ENCODE measurements around the gene C10orf71. TPM values are rescaled to one million over a fixed set of nuclear protein-coding genes. Genes with fewer than 3 reads are reported as not detected.

C10orf71 gene
- total RNA-seq, 1 donor = not detected

DNA sequence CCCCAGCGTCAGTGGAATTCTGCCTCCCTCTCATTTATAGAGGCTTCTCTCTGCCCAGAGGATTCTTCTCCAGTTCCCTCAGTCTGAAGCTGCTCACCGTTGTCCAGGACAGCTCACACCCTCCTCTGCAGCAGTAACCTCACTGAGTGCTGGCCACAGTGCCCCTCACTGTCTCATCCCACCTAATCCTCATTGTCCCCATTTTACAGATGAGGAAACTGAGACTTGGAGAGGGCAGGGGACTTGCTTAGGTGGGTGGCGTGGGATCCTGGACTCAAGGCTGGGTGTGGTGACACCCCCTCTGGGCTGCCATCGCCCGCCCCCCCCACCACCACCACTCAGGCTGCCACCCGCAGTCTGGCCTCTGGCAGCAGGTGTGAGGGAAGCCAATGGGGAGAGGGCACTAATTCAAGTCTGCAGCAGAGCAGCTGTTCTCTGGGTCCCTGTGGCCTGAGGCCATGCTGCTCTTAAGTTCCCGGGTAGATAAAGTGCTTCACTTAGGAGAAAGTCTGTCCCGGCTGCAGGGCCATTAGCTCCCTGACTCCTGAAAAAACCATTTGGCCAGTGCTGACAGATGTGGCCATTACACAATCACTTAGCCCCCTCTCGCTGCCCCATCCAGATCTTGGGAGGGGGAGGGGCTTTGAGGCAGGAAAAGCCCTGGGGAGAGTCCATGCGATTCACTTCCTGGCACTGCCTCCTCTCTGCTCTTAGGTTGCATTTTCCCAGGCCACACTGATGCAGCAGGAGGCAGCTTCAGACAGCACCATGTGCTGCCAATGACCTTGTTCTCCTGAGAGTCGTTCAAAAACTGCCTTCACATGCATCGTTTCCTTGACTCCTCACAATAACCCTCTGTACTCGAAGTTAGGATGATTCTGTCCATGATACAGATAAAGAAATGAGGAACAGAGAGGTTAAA is 60.6 kb downstream of the C10orf71 start:
- H3K27me3 ChIP-seq (ENCODE audit: insufficient read depth, low read length) = no peaks in the 10 kb centered on the region
- peaks cover 31% of the 10 kb centered on the region for H3K4me1 ChIP-seq (ENCODE audit: insufficient read depth, low read length)
- H3K4me3 ChIP-seq (ENCODE audit: low read length) = no peak overlapping the region
- H3K9me3 ChIP-seq (ENCODE audit: low read depth, low read length) = no peaks in the 10 kb centered on the region

DNA sequence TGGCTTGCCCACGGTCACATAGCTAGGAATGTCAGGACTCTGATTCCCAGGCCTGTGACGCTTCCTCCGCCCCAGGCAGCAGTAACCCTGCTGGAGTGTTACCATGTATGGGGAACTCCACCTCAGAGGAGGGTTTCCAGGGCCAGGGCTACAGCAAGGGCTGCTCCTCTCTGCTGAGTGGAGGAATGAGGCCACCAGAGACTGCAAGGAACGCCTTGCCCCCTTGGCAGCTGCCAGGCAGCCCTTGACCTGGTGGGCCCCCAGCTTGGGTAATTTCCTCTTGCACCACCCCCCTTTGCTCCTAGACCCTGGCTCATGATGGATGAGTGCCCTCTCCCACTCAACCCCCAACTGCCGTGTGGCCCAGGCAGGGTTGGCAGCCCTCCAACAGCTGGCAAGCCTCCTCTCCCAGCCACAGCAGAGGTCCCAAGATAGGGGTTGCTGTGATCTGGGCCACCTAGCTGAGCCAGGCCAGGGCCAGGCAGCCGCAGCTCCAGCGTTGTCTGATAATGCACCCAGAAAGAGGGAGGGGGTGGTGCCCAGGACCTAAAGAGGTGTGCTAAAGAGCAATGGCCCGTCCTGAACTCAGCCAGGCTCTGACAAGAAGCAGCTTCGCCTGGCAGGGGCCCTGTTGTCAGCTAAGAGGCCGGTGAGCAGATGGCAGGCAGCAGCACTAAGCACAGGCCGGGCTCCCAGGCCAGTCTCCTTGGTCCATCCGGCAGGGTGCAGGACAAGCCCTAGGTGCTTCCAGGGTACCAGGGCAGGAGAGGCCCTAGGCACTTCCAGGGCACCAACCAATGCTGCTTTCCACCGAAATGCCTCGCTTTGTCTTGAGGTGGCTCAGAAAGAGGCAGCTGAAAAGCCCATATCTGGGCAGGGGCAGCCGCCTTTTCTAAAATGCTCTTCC is 61.6 kb downstream of the C10orf71 start:
- Histone ChIP-seq H3K4me3 (ENCODE audit: low read length) (no peak overlapping the region), H3K4me1 (ENCODE audit: insufficient read depth, low read length) (peaks cover 31% of the 10 kb centered on the region)

DNA sequence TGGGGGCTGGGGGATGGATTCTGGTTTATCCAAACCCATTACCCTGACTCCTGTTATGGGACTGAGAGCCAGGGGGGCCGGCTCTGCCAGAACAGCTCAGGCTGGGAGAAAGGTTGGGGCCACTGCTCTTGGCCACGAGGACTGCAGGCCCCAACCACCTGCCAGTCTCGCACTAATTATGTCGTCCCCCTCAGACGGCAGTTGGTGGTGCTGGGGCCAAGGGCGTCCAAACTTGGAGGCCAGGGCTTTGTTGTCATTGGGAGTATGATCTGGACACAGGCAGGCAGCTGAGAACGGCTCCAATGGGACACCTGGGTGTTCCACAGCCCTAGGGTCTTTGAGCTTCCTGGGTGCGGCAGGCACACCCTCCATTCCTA is 62.2 kb downstream of the C10orf71 start:
- no peaks in the 10 kb centered on the region for H3K27me3 ChIP-seq (ENCODE audit: insufficient read depth, low read length)
- no peaks in the 10 kb centered on the region for H3K9me3 ChIP-seq (ENCODE audit: low read depth, low read length)

More for the DNA sequence above, 61.6 kb downstream of the C10orf71 start:
- no peaks in the 10 kb centered on the region for H3K9me3 ChIP-seq (ENCODE audit: low read depth, low read length)
- no peaks in the 10 kb centered on the region for H3K27me3 ChIP-seq (ENCODE audit: insufficient read depth, low read length)

DNA sequence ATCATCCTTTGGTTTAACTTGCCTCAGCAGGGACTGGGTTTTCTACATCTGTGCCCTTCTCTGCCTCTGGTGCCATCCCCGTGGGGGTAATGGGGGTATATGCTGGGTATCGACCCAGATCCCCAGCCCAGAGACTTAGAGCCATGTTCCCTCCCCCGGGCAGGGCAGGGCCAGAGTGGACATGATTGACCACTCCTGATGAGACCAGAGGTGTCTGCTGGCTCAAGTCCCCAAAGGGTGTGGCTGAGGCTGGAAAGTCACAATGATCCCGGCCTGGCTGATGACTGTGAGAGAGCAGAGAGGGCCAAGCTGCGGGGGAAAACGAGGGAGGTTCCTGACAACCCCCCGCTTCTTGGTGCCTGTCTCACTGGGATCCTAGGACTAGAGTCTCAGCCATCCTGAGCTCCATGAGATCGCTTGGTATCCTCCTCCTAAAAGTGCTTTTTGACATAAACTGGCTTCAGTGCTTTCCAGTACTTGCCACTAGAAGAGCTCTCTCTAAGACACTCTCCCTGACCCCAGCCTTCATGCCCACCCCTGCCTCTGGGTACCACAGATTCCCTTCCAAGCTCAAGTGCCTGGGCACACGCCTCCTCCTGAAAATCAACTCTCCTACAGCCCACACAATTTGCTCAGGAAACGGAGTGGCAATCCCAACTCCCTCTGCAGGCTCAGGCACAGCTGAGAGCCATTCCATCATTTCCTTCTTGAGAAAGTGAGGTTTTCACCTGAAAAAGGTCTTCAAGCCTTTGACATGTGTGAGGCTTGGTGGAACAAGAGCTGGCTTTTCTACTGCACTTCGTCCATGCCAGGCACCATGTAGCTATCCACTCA is 63.0 kb downstream of the C10orf71 start:
- no peak overlapping the region for H3K4me3 ChIP-seq (ENCODE audit: low read length)
- peaks cover 31% of the 10 kb centered on the region for H3K4me1 ChIP-seq (ENCODE audit: insufficient read depth, low read length)
- no peaks in the 10 kb centered on the region for H3K9me3 ChIP-seq (ENCODE audit: low read depth, low read length)
- no peaks in the 10 kb centered on the region for H3K27me3 ChIP-seq (ENCODE audit: insufficient read depth, low read length)

More for the DNA sequence above, 62.2 kb downstream of the C10orf71 start:
- peaks cover 31% of the 10 kb centered on the region for H3K4me1 ChIP-seq (ENCODE audit: insufficient read depth, low read length)
- H3K4me3 ChIP-seq (ENCODE audit: low read length) = no peak overlapping the region

DNA sequence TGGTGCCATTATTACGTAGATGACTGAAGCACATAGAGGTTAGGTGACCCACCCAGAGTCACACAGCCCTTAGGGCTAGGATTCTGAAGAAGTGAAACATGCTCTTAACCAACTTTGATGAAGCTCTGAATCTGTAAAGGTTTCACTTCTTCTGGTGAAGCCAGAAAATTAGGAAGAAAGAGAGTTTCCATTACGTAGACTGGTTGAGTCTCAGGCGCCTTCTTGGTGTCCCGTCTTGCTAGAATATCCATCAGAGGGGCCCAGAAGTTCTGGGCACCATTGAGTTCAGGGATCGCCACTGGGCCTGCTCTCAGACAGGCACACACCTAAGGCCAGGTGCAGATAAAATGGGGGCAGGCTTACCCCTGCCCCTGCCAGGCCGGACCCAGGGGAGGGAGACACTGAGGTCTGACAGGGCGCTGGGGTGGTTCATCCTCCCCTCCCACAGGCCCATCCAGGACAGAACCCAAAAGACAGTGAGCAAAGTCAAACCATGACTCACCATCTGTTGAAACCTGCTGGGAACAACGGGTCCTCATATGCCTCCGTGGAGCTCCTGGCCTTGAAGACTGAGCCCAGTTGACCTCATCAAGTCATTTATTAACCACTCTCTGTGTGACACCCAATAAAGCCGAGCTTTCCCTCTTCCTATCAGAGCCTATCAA is 63.8 kb downstream of the C10orf71 start:
- Histone ChIP-seq H3K9me3 (ENCODE audit: low read depth, low read length) (no peaks in the 10 kb centered on the region), H3K4me3 (ENCODE audit: low read length) (no peak overlapping the region), H3K4me1 (ENCODE audit: insufficient read depth, low read length) (peaks cover 27% of the 10 kb centered on the region), H3K27me3 (ENCODE audit: insufficient read depth, low read length) (no peaks in the 10 kb centered on the region)

DNA sequence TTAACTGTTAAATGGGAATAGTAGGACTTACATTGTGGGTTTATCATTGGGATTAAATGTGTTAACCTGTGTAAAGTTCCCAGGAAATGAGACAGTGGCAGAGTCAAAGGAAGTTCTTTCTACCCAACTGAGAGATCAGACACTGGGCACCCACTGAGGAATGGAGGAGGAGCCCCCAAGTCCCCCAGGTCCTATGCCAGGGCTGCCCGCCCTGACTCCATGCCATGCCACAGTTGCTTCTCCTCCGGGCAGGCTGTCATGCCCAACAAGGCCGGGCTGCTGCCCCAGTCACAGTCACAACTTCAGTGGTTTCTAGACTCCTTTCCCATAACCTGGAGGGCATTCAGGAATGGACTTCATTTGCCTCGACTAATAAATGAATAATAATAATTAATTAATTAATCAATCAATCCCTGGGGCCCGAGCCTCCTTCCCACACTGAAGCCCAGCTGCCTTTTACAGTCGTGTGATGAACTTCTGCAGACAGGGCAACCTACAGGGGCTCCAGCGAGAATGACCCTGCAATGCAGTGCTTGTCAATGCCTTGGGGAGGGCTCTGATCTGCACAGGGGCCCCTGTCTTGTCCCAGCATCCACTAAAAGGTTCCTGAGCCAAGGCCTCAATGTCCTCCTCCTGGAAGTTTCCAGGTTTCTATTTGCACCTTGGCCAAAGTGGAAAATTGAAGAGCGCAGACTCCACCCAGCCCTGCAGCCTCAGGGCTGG is 64.5 kb downstream of the C10orf71 start:
- Histone ChIP-seq H3K27me3 (ENCODE audit: insufficient read depth, low read length) (no peaks in the 10 kb centered on the region), H3K4me1 (ENCODE audit: insufficient read depth, low read length) (peaks cover 25% of the 10 kb centered on the region), H3K9me3 (ENCODE audit: low read depth, low read length) (no peaks in the 10 kb centered on the region), H3K4me3 (ENCODE audit: low read length) (no peak overlapping the region)

DNA sequence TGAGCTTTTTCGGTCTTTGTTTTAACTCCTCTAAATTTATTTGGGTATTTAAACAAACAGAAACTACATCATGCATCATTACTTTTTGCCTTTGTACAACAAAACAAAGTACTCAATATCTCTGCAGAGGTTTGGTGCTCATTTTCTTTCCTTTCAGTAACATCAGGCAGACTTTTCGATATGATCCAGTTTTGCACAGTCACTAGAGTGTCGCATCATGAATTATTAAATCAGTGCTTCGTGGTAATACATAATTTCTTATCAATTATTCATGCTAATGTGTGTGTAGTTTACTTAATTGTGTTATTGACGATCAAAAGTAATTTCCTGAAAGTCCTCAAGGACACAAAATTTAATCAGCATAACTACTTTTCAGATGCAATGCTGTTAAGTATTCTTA is 65.1 kb downstream of the C10orf71 start:
- H3K4me1 ChIP-seq (ENCODE audit: insufficient read depth, low read length) = peaks cover 25% of the 10 kb centered on the region
- no peak overlapping the region for H3K4me3 ChIP-seq (ENCODE audit: low read length)

DNA sequence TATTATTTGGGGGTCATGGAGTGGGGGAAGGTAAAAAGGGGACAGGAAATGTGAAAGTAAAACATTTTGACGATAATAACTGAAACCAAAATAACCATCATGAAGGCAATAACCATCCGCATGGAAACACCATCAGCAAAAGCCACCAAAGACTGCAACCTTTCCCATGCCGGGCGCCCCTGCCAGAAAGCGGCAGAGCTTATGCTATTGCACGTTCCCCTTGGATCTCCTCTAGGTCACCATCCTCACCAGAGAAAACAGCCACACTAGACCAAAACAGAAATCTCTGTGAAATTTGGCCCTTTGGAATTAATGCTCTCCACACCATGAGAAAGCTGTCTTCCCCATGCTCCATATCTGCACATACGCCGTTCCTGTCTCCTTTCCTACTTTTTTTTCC is 65.8 kb downstream of the C10orf71 start:
- H3K9me3 ChIP-seq (ENCODE audit: low read depth, low read length) = no peaks in the 10 kb centered on the region
- no peak overlapping the region for H3K4me3 ChIP-seq (ENCODE audit: low read length)
- H3K4me1 ChIP-seq (ENCODE audit: insufficient read depth, low read length) = peaks cover 20% of the 10 kb centered on the region
- no peaks in the 10 kb centered on the region for H3K27me3 ChIP-seq (ENCODE audit: insufficient read depth, low read length)

More for the DNA sequence above, 65.1 kb downstream of the C10orf71 start:
- H3K9me3 ChIP-seq (ENCODE audit: low read depth, low read length) = no peaks in the 10 kb centered on the region
- no peaks in the 10 kb centered on the region for H3K27me3 ChIP-seq (ENCODE audit: insufficient read depth, low read length)

DNA sequence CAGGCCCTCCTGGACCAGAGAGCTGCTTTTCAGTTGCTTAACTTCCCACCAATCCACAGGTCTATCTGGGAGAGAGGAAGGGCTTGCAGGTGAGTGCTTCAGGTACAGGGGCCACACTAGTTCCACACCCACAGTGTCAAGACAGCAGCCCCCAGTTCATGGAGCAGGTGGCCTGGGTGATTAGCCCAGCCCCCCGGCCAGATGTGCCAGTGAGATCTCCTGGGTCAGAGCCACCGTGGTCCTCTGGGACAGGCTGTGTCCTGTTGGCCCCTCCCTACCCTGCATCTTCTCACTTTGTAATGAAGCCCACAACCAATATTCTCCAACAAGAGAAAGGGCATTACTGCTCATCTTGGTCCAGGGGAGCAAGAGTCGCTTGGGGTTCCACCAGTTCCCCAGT is 66.3 kb downstream of the C10orf71 start:
- no peak overlapping the region for H3K4me3 ChIP-seq (ENCODE audit: low read length)
- H3K9me3 ChIP-seq (ENCODE audit: low read depth, low read length) = no peaks in the 10 kb centered on the region
- H3K4me1 ChIP-seq (ENCODE audit: insufficient read depth, low read length) = peaks cover 14% of the 10 kb centered on the region
- H3K27me3 ChIP-seq (ENCODE audit: insufficient read depth, low read length) = no peaks in the 10 kb centered on the region

DNA sequence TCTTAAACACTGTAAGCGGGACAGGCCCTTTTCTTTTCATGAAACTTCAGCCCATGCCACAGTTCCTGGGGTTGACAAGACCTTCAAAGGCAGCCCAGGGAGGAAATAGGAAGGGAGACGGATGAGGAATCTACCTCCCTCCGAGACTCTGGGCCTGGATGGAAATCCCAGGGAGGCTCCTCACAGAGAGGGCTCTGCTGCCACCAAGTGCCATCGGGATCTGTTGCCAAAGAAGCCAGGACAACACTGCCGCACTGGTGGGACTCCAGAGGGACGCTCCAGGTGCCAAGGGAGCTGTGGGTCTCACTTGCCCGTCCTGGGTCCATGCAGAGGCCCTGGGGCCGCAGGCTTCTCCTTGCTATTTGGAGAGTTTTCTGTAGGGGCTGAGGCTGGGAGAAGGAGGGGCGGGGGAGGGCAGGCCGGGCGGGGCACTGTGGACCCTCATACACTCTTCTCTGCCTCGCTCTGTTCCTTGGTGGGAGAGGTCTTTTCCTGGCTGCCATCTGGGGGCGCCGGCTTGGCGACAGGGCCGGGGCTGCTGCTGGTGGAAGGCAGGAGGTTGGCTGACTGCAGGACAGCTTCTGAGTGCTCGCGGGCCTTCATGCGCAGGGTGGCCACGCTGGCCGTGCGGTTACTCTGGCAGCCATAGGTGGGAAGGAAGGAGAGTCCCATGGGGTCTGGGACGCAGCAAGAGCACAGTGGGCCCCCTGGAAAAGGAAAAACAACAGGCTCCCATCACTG is 66.9 kb downstream of the C10orf71 start:
- peaks cover 10% of the 10 kb centered on the region for H3K4me1 ChIP-seq (ENCODE audit: insufficient read depth, low read length)
- no peak overlapping the region for H3K4me3 ChIP-seq (ENCODE audit: low read length)
- H3K9me3 ChIP-seq (ENCODE audit: low read depth, low read length) = no peaks in the 10 kb centered on the region
- no peaks in the 10 kb centered on the region for H3K27me3 ChIP-seq (ENCODE audit: insufficient read depth, low read length)

DNA sequence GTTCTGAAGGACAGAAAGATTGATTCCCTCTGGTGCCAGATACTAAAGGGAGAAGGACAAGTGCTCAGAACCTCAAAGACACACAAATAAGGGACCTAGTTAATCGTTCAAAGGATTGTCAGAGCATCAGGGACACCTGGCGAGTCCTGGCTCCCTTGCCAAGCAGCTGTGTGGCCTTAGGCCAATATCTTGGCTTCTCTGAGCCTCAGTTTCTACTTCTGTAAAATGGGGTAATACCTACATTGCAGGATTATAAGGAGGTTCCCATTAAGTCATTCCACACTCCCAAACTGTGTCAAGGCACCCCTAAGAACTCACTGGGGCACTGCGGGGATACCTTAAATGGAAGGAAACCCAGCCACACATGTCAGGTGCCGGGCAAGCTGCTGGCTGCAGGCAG is 67.5 kb downstream of the C10orf71 start:
- H3K9me3 ChIP-seq (ENCODE audit: low read depth, low read length) = no peaks in the 10 kb centered on the region
- peaks cover 10% of the 10 kb centered on the region for H3K4me1 ChIP-seq (ENCODE audit: insufficient read depth, low read length)
- no peak overlapping the region for H3K4me3 ChIP-seq (ENCODE audit: low read length)
- H3K27me3 ChIP-seq (ENCODE audit: insufficient read depth, low read length) = no peaks in the 10 kb centered on the region

DNA sequence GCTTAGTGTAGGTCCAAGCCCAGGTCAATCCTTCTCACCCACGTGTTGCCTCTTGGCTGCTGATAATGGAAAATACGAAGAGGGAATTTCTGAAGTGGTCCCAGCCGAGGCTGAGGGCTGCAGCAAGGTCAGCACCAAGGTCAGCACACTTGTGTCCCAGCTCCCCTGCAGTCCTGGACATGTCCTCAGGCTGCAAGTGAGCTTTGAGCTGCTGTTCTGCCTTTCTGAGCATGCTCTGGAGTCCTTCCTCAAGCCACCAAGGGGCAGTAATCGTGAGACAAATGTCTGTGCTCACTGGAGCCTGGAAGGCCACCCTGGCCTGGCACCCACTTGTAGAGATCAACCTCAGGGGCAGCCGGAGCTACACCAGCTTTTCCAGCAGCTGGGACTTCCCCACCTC is 68.6 kb downstream of the C10orf71 start:
- peaks cover 3% of the 10 kb centered on the region for H3K4me1 ChIP-seq (ENCODE audit: insufficient read depth, low read length)
- H3K4me3 ChIP-seq (ENCODE audit: low read length) = no peak overlapping the region
- H3K9me3 ChIP-seq (ENCODE audit: low read depth, low read length) = no peaks in the 10 kb centered on the region
- no peaks in the 10 kb centered on the region for H3K27me3 ChIP-seq (ENCODE audit: insufficient read depth, low read length)

DNA sequence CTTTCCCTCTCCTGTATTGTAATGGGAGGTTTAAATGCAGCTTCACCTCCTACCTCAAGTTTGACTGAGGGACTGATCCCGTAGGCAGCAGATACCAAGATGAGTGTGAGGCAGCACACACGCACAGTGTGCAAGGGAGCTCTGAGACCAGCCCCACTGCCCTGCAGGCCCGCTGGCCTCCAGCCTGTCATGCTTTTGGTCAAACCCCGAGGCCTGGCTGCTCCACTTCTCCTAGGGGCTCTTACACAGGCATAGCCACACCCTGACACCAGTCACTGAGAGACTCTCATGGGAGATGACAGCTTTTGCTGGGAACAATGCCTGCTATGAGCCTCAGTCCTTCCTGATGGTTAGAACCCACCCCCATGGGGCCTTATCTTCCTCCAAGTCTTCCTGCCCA is 69.3 kb downstream of the C10orf71 start:
- no peaks in the 10 kb centered on the region for H3K27me3 ChIP-seq (ENCODE audit: insufficient read depth, low read length)
- H3K9me3 ChIP-seq (ENCODE audit: low read depth, low read length) = no peaks in the 10 kb centered on the region
- no peak overlapping the region for H3K4me3 ChIP-seq (ENCODE audit: low read length)
- H3K4me1 ChIP-seq (ENCODE audit: insufficient read depth, low read length) = no peaks in the 10 kb centered on the region

Data from mononuclear cell (primary cell).